ENCODE results near the gene PTPRN2. TPM values are rescaled to one million over a fixed set of nuclear protein-coding genes. Genes with fewer than 3 reads are reported as not detected.

The PTPRN2 gene
- total RNA-seq, 4 donors from 2014 or later, result 6.6 to 10.7 (median 8.2) TPM

DNA sequence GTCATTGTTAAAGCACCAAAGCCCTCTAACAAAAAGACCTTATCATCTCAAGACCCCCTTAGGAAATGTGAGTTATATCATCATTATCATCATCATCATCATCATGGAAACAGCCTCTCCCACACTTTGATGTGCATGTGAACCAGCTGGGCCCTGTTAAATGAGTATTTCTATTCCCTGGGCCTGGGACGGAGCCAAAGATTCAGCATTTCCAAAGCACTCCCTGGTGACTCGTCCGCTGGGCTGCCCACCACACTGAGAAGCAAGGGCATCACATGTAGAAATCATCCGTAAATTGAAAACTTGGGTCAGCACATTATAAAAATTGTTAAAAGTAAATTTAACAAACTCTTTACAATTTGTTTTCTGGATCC lies 88.6 kb downstream of the PTPRN2 start:
- TF ChIP-seq, protein P1, sequence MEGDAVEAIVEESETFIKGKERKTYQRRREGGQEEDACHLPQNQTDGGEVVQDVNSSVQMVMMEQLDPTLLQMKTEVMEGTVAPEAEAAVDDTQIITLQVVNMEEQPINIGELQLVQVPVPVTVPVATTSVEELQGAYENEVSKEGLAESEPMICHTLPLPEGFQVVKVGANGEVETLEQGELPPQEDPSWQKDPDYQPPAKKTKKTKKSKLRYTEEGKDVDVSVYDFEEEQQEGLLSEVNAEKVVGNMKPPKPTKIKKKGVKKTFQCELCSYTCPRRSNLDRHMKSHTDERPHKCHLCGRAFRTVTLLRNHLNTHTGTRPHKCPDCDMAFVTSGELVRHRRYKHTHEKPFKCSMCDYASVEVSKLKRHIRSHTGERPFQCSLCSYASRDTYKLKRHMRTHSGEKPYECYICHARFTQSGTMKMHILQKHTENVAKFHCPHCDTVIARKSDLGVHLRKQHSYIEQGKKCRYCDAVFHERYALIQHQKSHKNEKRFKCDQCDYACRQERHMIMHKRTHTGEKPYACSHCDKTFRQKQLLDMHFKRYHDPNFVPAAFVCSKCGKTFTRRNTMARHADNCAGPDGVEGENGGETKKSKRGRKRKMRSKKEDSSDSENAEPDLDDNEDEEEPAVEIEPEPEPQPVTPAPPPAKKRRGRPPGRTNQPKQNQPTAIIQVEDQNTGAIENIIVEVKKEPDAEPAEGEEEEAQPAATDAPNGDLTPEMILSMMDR (IDR thresholded peaks at IDR 0.05), result no peak
- no peak for TF ChIP-seq EP300 (IDR thresholded peaks at IDR 0.05)
- Histone ChIP-seq H3K9me3 (peaks cover 0 to 8% (median 0%) of the 10 kb centered on the region in 4 donors), H3K27me3 (peaks cover 0 to 9% of the 10 kb centered on the region in 2 donors), H3K36me3 (no peaks in the 10 kb centered on the region), H3K4me3 (no peak overlapping the region), H3K4me1 (peaks cover 0 to 7% (median 0%) of the 10 kb centered on the region in 4 donors), H3K27ac (no peak overlapping the region)
- 56 to 68% methylated on average over 4 of the region's 4 CpGs for WGBS, 2 donors
- DNase-seq (ENCODE audit: low spot score in 2 of 2), result no peak

DNA sequence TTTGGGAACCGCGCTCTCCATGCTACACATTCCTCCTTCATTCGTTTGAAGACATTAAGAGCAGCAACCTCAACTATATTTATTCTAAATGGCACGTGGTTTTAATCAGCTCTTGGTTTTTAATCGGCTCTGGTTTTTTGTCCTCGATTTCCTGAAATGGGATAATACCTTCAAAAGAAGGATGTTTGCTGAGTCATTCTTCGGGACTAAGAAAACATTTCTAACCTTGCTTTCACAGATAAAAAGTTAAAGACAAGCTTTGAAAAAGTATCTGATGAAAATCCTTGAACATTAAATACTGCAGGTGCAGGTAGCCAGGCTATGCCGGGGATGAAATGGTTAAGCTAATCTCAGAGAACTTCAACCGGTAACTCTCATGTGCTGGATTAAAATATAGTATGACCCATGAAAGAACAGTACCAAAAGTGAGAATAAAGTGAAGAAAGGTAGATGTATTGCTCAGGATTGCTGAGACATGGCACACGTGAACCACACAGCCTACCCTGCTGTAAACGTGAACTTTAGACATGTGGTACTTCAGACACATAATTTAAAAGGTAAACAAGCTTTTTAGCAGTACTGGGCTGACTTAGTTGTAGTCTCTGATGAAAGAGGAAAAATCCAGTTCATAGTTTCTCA lies 89.1 kb downstream of the PTPRN2 start:
- Histone ChIP-seq H3K9me3 (peaks cover 0 to 4% (median 0%) of the 10 kb centered on the region in 4 donors), H3K27ac (no peak overlapping the region), H3K4me3 (no peak overlapping the region), H3K27me3 (peaks cover 0 to 9% of the 10 kb centered on the region in 2 donors), H3K4me1 (peaks cover 0 to 7% (median 0%) of the 10 kb centered on the region in 4 donors), H3K36me3 (no peaks in the 10 kb centered on the region)
- no peak for TF ChIP-seq EP300 (IDR thresholded peaks at IDR 0.05)
- TF ChIP-seq POLR2A (IDR thresholded peaks at IDR 0.05), result no peak
- TF ChIP-seq, protein P1 (IDR thresholded peaks at IDR 0.05), result no peak
- no peak for DNase-seq (ENCODE audit: low spot score in 2 of 2)
- 68 to 71% methylated on average over 11 of the region's 11 CpGs for WGBS, 2 donors

DNA sequence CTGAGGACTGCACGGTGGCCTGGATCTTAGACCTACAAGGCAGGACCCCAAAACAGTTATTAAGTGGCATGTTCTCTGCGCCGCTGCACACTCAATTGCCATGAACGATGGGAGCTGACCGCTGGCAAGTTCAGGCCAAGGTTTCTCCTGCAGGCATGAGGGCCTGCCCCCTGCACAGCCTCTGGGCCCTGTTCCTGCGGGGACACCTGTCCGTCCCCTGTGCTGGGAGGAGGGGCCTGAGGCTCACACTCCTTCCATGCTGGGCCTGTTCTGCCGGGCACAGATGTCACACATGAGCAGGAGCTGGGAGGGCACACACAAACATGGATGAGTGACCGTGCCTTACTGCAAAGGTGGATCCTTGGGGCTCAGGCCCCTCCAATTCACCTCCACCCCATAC lies 90.0 kb downstream of the PTPRN2 start:
- Histone ChIP-seq H3K27ac (no peak overlapping the region), H3K4me3 (no peak overlapping the region), H3K4me1 (peaks cover 0 to 7% (median 0%) of the 10 kb centered on the region in 4 donors), H3K9me3 (no peaks in the 10 kb centered on the region), H3K27me3 (peaks cover 0 to 9% of the 10 kb centered on the region in 2 donors), H3K36me3 (no peaks in the 10 kb centered on the region)
- TF ChIP-seq EP300 (IDR thresholded peaks at IDR 0.05), result no peak
- TF ChIP-seq POLR2A (IDR thresholded peaks at IDR 0.05), result no peak
- TF ChIP-seq, protein P1 (IDR thresholded peaks at IDR 0.05), result no peak
- 75 to 82% methylated on average over 8 to 9 of the region's 9 CpGs for WGBS, 2 donors
- DNase-seq (ENCODE audit: low spot score in 2 of 2), result no peak

DNA sequence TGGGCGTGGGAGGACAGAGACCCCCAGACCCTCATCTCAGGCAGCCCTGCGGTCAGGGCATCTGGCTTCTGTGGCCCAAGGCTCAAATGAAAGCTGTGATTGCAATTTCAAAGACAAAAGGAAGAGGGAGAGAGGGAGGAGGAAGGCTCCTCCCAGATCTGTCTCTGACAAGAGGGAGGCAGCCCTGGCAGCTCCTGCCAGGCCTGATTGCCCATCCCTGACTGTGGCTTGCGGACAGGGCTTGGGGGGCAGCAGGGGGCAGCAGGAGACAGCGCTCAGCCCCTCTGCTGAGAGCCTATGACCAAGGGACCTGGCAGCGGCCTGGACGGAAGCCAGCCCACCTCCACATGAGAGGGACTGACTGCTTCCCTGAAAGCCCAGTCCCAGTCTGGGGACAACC lies 91.8 kb downstream of the PTPRN2 start:
- Histone ChIP-seq H3K9me3 (no peaks in the 10 kb centered on the region), H3K36me3 (no peaks in the 10 kb centered on the region), H3K4me1 (peaks cover 0 to 7% (median 0%) of the 10 kb centered on the region in 4 donors), H3K4me3 (no peak overlapping the region), H3K27ac (no peak overlapping the region), H3K27me3 (peaks cover 0 to 9% of the 10 kb centered on the region in 2 donors)
- DNase-seq (ENCODE audit: low spot score in 2 of 2), result no peak
- 1 to 10% methylated on average over 6 of the region's 6 CpGs for WGBS, 2 donors
- TF ChIP-seq EP300 (IDR thresholded peaks at IDR 0.05) (no peak), POLR2A (IDR thresholded peaks at IDR 0.05) (no peak)
- TF ChIP-seq, protein P1 (IDR thresholded peaks at IDR 0.05), result no peak

DNA sequence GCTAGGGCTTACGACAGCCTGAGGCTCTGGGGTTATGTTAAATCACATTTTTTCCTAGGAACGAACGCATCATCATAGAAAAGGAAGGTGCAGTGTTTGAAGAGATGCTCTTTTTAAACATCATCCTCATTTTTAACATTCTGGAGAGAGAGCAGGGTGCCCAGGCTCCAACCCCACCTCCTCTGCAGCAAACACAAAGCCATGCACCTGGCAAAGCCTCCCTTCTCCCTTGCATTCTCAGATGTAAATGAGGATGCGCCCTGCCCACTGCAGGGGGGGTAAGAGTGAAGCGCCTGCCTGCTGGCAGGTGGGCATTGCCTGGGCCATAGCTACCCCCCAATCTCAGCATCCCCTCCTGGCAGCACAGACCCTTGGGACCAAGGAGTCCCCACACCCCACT lies 92.4 kb downstream of the PTPRN2 start:
- peaks cover 0 to 7% (median 0%) of the 10 kb centered on the region in 4 donors for H3K4me1 ChIP-seq
- TF ChIP-seq EP300 (IDR thresholded peaks at IDR 0.05) (no peak), POLR2A (IDR thresholded peaks at IDR 0.05) (no peak)
- TF ChIP-seq, protein P1 (IDR thresholded peaks at IDR 0.05), result no peak
- WGBS, 2 donors, result 26 to 36% methylated on average over 5 of the region's 5 CpGs
- DNase-seq (ENCODE audit: low spot score in 2 of 2), result no peak
- H3K27ac ChIP-seq, result no peak overlapping the region
- no peak overlapping the region for H3K4me3 ChIP-seq
- no peaks in the 10 kb centered on the region for H3K36me3 ChIP-seq
- H3K27me3 ChIP-seq, result peaks cover 0 to 10% of the 10 kb centered on the region in 2 donors
- peaks cover 0 to 2% (median 0%) of the 10 kb centered on the region in 4 donors for H3K9me3 ChIP-seq
